Astrocyte (in vitro differentiated cells and primary cell): ENCODE measurements around the gene CCDC179. TPM values are rescaled to one million over a fixed set of nuclear protein-coding genes. Genes with fewer than 3 reads are reported as not detected.
A peak's percentile ranks its signal among the peaks of the same experiment; 100 is the strongest.

Source experiments
- DNase-seq: peaks from one replicate; pipeline ENCODE4 v3.0.0-alpha.2; 2010; ENCODE audit warnings: low read depth
- FAIRE-seq: peaks from 2 replicates; lab custom pipeline; 2011; peaks lifted over from hg19 to GRCh38; lab: Jason Lieb, UNC
- H2AFZ ChIP-seq: 2 replicates; pipeline ENCODE4 v1.6.0; 2012; ENCODE audit warnings: low read depth, low read length, inconsistent platforms
- H3K27ac ChIP-seq: 2 replicates; pipeline ENCODE4 v1.5.1; 2011; ENCODE audit warnings: low read depth, low read length, inconsistent platforms
- H3K27me3 ChIP-seq: 2 replicates; pipeline ENCODE4 v1.6.0; 2011; ENCODE audit warnings: low read length, inconsistent platforms; ENCODE audit not compliant: insufficient read depth
- H3K36me3 ChIP-seq: 2 replicates; pipeline ENCODE4 v1.5.1; 2011; ENCODE audit warnings: low read length, inconsistent platforms; ENCODE audit not compliant: insufficient read depth
- H3K4me1 ChIP-seq: 2 replicates; pipeline ENCODE4 v1.5.1; 2011; ENCODE audit warnings: low read length, inconsistent platforms; ENCODE audit not compliant: insufficient read depth
- H3K4me2 ChIP-seq: 2 replicates; pipeline ENCODE4 v1.6.0; 2012; ENCODE audit warnings: low read length, inconsistent platforms
- H3K4me3 ChIP-seq: 2 replicates; pipeline ENCODE4 v1.5.1; 2011; ENCODE audit warnings: low read depth, mild to moderate bottlenecking, low read length, inconsistent platforms; ENCODE audit not compliant: insufficient read depth
- H3K79me2 ChIP-seq: 2 replicates; pipeline ENCODE4 v1.6.0; 2012; ENCODE audit warnings: mild to moderate bottlenecking, low read length, inconsistent platforms; ENCODE audit not compliant: insufficient read depth
- H3K9ac ChIP-seq: 2 replicates; pipeline ENCODE4 v1.6.0; 2012; ENCODE audit warnings: mild to moderate bottlenecking, low read length, inconsistent platforms
- H3K9me3 ChIP-seq: 2 replicates; pipeline ENCODE4 v1.5.1; 2012; ENCODE audit warnings: low read depth, mild to moderate bottlenecking, low read length, inconsistent platforms; ENCODE audit not compliant: insufficient read depth
- H4K20me1 ChIP-seq: 2 replicates; pipeline ENCODE4 v1.6.0; 2012; ENCODE audit warnings: low read length, inconsistent platforms; ENCODE audit not compliant: insufficient read depth
- H3K27ac Mint-ChIP-seq: one replicate; pipeline ENCODE4 v1.8.0; 2021; ENCODE audit warnings: mild to moderate bottlenecking, mixed read lengths; ENCODE audit not compliant: unreplicated experiment
- H3K27me3 Mint-ChIP-seq: one replicate; pipeline ENCODE4 v1.8.0; 2021; ENCODE audit warnings: low read depth, mixed read lengths; ENCODE audit not compliant: unreplicated experiment
- H3K36me3 Mint-ChIP-seq: one replicate; pipeline ENCODE4 v1.8.0; 2021; ENCODE audit warnings: low read depth, mixed read lengths; ENCODE audit not compliant: unreplicated experiment
- H3K4me1 Mint-ChIP-seq: one replicate; pipeline ENCODE4 v1.8.0; 2021; ENCODE audit warnings: low read depth, mixed read lengths; ENCODE audit not compliant: unreplicated experiment
- H3K4me3 Mint-ChIP-seq: one replicate; pipeline ENCODE4 v1.8.0; 2021; ENCODE audit warnings: mild to moderate bottlenecking, moderate library complexity, mixed read lengths; ENCODE audit not compliant: unreplicated experiment
- H3K9me3 Mint-ChIP-seq: one replicate; pipeline ENCODE4 v1.8.0; 2021; ENCODE audit warnings: mild to moderate bottlenecking, mixed read lengths; ENCODE audit not compliant: unreplicated experiment
- EZH2 ChIP-seq: IDR thresholded peaks from 2 replicates; pipeline ENCODE4 v1.6.1; 2012; ENCODE audit warnings: mild to moderate bottlenecking, low read length, inconsistent platforms; ENCODE audit not compliant: insufficient read depth
- total RNA-seq: library from RNA; stranded (reverse); gene quantifications from 2 replicates; pipeline ENCODE4 v1.2.1, GENCODE V29; 2021
- TF ChIP-seq, protein P1 (sequence below): IDR thresholded peaks from 2 replicates; pipeline ENCODE4 v1.5.1; 2011; ENCODE audit warnings: low read depth, mild to moderate bottlenecking, inconsistent platforms, low read length, moderate library complexity; ENCODE audit not compliant: insufficient read depth

CCDC179 gene
- total RNA-seq, 1 donor from 2014 or later = not detected

DNA sequence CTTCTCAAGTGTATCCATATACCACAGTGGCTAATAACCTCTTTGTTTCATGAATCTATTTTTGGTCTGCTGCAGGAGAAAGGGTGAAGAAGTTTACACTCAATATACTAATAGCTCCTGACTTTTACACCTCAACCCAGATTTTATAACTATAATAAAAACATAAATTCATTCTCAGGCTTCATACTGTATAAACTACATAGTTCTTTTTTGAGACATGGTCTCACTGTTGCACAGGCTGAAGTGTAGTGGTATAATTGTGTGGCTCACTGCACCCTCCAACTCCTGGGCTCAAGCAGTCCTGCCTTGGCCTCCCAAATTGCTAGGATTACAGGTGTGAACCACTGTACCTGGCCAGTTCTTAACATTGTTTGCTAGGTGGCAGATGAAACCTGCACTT, 17.8 kb upstream of the CCDC179 start:
- Histone ChIP-seq H3K36me3 (no peaks in the 10 kb centered on the region), H2AFZ (no peak overlapping the region), H3K27me3 (no peaks in the 10 kb centered on the region), H3K4me2 (no peak overlapping the region), H3K27ac (no peak overlapping the region), H4K20me1 (no peaks in the 10 kb centered on the region), H3K79me2 (no peaks in the 10 kb centered on the region), H3K4me1 (no peaks in the 10 kb centered on the region), H3K9me3 (no peaks in the 10 kb centered on the region), H3K9ac (no peak overlapping the region), H3K4me3 (no peak overlapping the region)
- peaks cover 5% of the 10 kb centered on the region for H3K4me1 Mint-ChIP-seq
- no peak for FAIRE-seq
- H3K36me3 Mint-ChIP-seq = no peaks in the 10 kb centered on the region
- no peak for TF ChIP-seq EZH2
- H3K9me3 Mint-ChIP-seq = no peaks in the 10 kb centered on the region
- H3K4me3 Mint-ChIP-seq = no peak overlapping the region
- H3K27me3 Mint-ChIP-seq = no peaks in the 10 kb centered on the region
- no peak for DNase-seq
- no peak overlapping the region for H3K27ac Mint-ChIP-seq

DNA sequence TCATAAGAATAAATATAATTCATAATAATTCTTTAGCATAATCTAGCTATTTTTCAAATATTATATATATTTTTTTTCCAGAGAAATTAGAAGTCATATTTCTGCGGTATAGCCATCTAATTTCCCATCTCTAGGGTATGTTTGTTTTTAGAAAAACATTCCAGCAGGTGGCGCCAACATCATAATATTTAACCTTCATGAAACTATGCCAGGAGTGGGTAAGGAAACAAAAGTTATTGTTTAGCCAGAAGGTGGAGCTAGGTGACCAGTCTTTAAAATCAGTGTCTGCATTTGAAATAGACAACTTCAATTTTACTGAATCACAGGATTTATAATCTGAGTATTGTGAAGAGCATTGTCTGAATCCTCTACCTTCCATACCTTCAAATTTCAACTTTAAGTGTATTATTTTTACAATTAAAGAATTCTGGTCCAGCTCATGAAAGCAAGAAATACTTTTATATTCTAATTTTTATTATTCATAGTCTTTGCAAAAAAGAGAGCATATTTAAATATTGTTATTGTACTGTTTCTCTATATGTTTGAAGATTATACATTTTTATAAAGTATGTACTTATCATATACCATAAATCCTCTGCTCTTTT, 15.7 kb upstream of the CCDC179 start:
- Histone ChIP-seq H3K9ac (no peak overlapping the region), H3K36me3 (no peaks in the 10 kb centered on the region), H3K27me3 (no peaks in the 10 kb centered on the region), H3K79me2 (no peaks in the 10 kb centered on the region), H3K4me3 (no peak overlapping the region), H3K9me3 (no peaks in the 10 kb centered on the region), H3K4me2 (no peak overlapping the region), H4K20me1 (no peaks in the 10 kb centered on the region), H3K4me1 (no peaks in the 10 kb centered on the region), H3K27ac (no peak overlapping the region), H2AFZ (no peak overlapping the region)
- TF ChIP-seq EZH2 = no peak
- TF ChIP-seq, protein P1, sequence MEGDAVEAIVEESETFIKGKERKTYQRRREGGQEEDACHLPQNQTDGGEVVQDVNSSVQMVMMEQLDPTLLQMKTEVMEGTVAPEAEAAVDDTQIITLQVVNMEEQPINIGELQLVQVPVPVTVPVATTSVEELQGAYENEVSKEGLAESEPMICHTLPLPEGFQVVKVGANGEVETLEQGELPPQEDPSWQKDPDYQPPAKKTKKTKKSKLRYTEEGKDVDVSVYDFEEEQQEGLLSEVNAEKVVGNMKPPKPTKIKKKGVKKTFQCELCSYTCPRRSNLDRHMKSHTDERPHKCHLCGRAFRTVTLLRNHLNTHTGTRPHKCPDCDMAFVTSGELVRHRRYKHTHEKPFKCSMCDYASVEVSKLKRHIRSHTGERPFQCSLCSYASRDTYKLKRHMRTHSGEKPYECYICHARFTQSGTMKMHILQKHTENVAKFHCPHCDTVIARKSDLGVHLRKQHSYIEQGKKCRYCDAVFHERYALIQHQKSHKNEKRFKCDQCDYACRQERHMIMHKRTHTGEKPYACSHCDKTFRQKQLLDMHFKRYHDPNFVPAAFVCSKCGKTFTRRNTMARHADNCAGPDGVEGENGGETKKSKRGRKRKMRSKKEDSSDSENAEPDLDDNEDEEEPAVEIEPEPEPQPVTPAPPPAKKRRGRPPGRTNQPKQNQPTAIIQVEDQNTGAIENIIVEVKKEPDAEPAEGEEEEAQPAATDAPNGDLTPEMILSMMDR = peak; percentile 83
- FAIRE-seq = peak; percentile 41
- DNase-seq = peak; percentile 64
- H3K4me3 Mint-ChIP-seq = no peak overlapping the region
- H3K27me3 Mint-ChIP-seq = no peaks in the 10 kb centered on the region
- H3K27ac Mint-ChIP-seq = no peak overlapping the region
- H3K36me3 Mint-ChIP-seq = no peaks in the 10 kb centered on the region
- peaks cover 5% of the 10 kb centered on the region for H3K4me1 Mint-ChIP-seq
- no peaks in the 10 kb centered on the region for H3K9me3 Mint-ChIP-seq

DNA sequence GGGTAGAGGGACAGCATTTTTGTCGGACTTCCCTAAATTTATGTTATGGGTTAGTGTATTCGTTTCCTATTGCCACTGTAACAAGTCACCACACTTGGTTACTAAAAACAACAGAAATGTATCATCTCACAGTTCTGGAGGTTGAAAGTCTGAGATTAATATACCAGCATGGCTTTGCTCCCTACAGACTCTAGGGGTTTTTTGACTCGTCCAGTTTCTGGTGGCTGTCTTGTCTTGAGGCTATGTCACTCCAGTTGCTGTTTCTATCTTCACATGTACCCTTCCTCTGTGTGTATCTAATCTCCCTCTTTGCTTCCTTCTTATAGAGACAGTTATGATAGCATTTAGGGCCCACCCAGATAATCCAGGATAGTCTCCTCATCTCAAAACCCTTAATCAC, 9.1 kb upstream of the CCDC179 start:
- Histone ChIP-seq H3K4me2 (no peak overlapping the region), H3K9me3 (no peaks in the 10 kb centered on the region), H3K4me3 (no peak overlapping the region), H3K36me3 (no peaks in the 10 kb centered on the region), H3K27ac (no peak overlapping the region), H3K27me3 (no peaks in the 10 kb centered on the region), H4K20me1 (no peaks in the 10 kb centered on the region), H3K79me2 (no peaks in the 10 kb centered on the region), H3K4me1 (no peaks in the 10 kb centered on the region), H3K9ac (no peak overlapping the region), H2AFZ (no peak overlapping the region)
- Mint-ChIP-seq H3K4me1 (no peaks in the 10 kb centered on the region), H3K4me3 (no peak overlapping the region), H3K9me3 (no peaks in the 10 kb centered on the region), H3K36me3 (no peaks in the 10 kb centered on the region), H3K27ac (no peak overlapping the region), H3K27me3 (no peaks in the 10 kb centered on the region)
- DNase-seq (no peak), FAIRE-seq (no peak)
- TF ChIP-seq, protein P1 = no peak
- TF ChIP-seq EZH2 = no peak
